PFSK-1 (cell line): ENCODE data around the gene PIK3R6.

Experiments
- FOXP2 ChIP-seq: optimal IDR thresholded peaks from 2 replicates; pipeline ENCODE3; 2011; ENCODE audit warnings: borderline replicate concordance, control low read depth, inconsistent platforms; ENCODE audit not compliant: insufficient read depth; ENCODE audit errors: extremely low read length, extremely low read depth
- POLR2AphosphoS5 ChIP-seq: IDR thresholded peaks from 2 replicates; pipeline ENCODE4 v1.6.1; 2012; ENCODE audit warnings: low read depth, mild to moderate bottlenecking, control low read depth, low read length, moderate library complexity
- REST ChIP-seq, 2 experiments: IDR thresholded peaks; 2 replicates each; pipeline versions ENCODE4 v1.6.1 to v1.8.0; 2011 to 2012; ENCODE audit warnings: low read depth in 2 of 2, low read length in 2 of 2, control low read depth in 1 of 2, inconsistent platforms in 1 of 2, mild to moderate bottlenecking in 1 of 2, moderate library complexity in 1 of 2; ENCODE audit not compliant: insufficient read depth in 1 of 2
- SIN3A ChIP-seq: IDR thresholded peaks from 2 replicates; pipeline ENCODE4 v1.6.1; 2012; ENCODE audit warnings: mild to moderate bottlenecking, low read length, moderate library complexity, borderline replicate concordance; ENCODE audit not compliant: insufficient read depth
- TAF1 ChIP-seq: IDR thresholded peaks from 2 replicates; pipeline ENCODE4 v1.6.1; 2012; ENCODE audit warnings: low read length, control low read depth, borderline replicate concordance; ENCODE audit not compliant: insufficient read depth

The PIK3R6 gene

GRCh38 chr17:8870406-8871040, 3.0 kb upstream of the PIK3R6 start:
- TF ChIP-seq SIN3A: no peak
- no peak for TF ChIP-seq TAF1
- no peak for TF ChIP-seq POLR2AphosphoS5
- no peak for TF ChIP-seq FOXP2
- TF ChIP-seq REST (IDR thresholded peaks at IDR 0.05; ENCODE audit: insufficient read depth in 1 of 2, low read depth in 2 of 2, low read length in 2 of 2): no peak

- TF ChIP-seq REST (IDR thresholded peaks at IDR 0.05; ENCODE audit: insufficient read depth in 1 of 2, low read depth in 2 of 2, low read length in 2 of 2) (no peak), FOXP2 (no peak), POLR2AphosphoS5 (no peak), SIN3A (no peak), TAF1 (no peak)
Observed at GRCh38 chr17:8869114-8869815, 1.8 kb upstream of the PIK3R6 start.

- TF ChIP-seq REST (IDR thresholded peaks at IDR 0.05; ENCODE audit: insufficient read depth in 1 of 2, low read depth in 2 of 2, low read length in 2 of 2): no peak
Observed at GRCh38 chr17:8868529-8868951, 1.1 kb upstream of the PIK3R6 start.

- no peak for TF ChIP-seq FOXP2
- no peak for TF ChIP-seq REST (IDR thresholded peaks at IDR 0.05; ENCODE audit: insufficient read depth in 1 of 2, low read depth in 2 of 2, low read length in 2 of 2)
- TF ChIP-seq SIN3A: no peak
- no peak for TF ChIP-seq TAF1
- TF ChIP-seq POLR2AphosphoS5: no peak
Observed at GRCh38 chr17:8868092-8868491, 618 bp upstream of the PIK3R6 start.

GRCh38 chr17:8865811-8866210, 1.7 kb downstream of the PIK3R6 start:
- no peak for TF ChIP-seq SIN3A
- no peak for TF ChIP-seq FOXP2
- TF ChIP-seq TAF1: no peak
- no peak for TF ChIP-seq POLR2AphosphoS5
- TF ChIP-seq REST (IDR thresholded peaks at IDR 0.05; ENCODE audit: insufficient read depth in 1 of 2, low read depth in 2 of 2, low read length in 2 of 2): no peak
